GM21576 (cell line): Measurements from ENCODE around the gene RHOC.

Experiments used
- ATAC-seq: cut with Tn5 transposase; IDR thresholded peaks from one replicate; pipeline ENCODE4 v1.9.1; 2021; ENCODE audit warnings: mild to moderate bottlenecking, moderate library complexity; ENCODE audit not compliant: unreplicated experiment

Gene RHOC

DNA sequence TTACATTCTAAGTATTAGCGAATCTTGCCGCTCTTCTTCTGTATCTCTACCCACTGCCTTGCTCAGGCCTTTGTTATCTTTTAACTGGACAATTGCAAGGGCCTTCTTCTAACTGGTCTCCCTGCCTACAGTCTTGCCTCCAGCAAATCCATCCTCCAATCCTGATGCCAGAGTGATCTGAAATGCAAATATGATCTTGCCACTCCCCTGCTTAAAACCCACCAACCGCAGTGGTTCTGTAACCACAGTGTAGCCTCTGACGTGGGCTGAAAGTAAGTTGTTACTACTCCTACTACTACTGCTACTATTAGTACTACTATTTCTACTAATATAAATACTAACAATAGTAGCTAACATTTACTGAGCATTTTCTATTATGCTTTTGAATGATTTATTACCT lies 20.1 kb downstream of the RHOC start:
- ATAC-seq, result no peak

DNA sequence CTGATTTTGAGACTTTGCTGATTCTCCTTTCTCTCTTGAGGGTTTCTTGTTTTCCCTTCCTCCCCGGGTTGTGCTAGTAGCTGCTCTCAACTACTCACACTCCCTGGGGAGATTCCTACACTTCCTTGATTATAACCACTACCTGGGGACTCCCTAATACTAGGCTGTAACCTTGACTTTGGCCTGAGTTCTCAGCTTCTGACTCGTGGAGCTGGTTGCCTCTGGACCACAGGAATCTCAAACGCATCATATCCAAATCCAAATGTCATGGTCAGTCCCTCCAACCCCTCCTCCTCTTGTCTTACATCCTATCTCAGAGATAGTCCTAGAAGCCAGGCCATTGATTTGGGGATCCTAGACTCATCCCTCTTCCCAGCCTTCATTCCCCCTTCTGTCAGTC lies 20.5 kb downstream of the RHOC start:
- no peak for ATAC-seq

DNA sequence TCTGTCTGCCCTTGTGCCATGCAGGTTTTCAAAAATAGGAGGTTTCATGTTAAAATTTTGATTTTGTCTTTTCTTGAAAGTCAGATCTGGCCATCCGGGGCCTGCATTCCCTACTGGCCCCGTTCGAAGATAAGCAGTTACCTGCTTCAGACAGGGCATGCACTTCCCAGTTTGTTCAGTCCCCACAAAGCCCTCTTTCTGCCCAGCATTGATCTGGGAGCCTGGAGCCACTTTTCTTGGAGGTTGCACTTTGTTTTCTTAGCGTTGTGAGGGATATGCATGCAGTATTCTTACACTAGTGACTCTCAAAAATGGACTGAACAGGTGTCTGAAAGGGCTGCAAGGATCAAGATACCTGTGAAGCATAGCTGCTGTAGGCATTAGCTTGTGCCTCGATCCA lies 21.0 kb downstream of the RHOC start:
- no peak for ATAC-seq

DNA sequence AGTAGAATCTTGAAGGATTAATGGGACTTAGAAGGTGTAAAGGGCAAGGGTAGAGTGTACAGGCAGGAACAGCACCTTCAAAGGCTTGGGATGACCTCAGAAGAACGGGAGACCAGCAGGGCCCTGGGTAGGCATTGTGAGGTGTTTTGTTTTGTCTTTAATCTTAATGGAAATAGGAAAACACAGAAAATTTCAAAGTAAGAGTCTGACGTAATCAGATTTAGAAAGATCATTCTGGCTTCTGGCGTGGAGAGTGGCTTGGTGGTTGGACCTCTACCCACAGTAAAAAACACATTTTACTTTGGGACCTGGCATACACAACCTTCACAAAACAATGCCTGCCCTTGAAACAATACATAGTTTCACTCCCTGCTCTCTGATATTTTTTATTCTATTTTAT lies 28.3 kb downstream of the RHOC start:
- ATAC-seq, result no peak

DNA sequence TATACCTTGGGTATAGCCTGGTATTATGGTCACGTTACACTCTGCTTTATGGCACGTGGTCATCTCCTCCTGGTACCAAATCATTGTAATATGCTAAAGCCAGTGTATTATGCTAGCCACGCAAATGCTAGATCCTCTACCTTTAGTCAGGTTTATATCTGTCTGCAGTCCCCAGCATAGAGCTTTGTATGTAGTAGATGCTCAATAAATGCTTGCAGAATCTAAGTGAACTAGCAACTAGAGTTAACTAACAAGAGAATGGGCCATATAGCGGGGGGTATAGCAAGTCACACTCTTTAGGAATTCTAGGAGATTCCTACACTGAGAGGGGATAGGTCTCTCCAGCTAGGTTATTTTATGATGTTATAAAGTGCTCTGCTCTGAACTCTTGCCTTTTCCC lies 29.4 kb downstream of the RHOC start:
- no peak for ATAC-seq

DNA sequence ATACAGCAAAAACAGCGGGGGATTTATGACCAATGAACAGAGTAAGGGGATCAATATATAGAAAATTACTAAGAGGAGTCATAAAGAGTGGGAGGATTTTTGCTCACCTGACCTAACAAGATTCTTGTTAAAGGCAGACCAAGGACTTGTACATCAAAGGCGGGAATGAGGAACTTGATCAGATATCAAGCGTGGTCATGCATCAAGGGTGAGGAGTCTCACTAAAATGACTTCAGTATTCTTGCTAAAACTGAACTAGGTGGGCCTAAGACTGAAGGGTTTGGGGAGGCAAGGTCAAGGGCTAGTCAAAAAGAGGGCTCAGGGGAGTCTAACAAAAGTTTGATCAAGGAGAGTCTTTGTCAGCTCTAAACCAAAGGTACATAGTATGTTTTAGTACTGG lies 30.4 kb downstream of the RHOC start:
- no peak for ATAC-seq

DNA sequence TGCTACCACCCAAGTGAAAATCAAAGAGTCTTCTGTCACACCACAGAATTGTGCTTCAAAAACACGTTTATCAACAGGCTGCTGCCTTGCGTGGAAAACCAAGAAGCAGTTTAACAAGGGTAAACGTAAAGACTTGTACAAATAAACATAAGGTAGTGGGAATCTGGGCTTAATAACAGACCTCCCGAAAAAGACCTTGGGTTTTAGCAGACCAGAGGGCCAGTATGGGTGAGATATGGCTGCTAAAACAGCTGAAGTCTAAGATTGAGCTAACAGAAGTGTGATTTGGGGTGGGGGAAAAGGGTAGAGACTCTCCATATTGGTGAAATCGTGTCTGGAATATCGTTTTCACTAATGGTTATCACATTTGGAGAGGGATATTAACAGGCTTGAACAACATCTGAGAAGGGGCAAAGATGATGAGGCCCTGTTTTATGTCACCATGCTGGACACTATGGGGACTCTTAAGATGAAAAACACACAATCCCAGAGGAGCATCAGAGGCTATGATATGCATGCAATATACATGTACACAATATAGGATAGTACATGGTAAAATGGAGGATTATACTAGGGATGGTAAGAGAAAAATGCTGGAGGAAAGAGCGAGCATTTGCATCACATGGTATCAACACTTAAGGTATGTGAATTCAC lies 31.1 kb downstream of the RHOC start:
- no peak for ATAC-seq

DNA sequence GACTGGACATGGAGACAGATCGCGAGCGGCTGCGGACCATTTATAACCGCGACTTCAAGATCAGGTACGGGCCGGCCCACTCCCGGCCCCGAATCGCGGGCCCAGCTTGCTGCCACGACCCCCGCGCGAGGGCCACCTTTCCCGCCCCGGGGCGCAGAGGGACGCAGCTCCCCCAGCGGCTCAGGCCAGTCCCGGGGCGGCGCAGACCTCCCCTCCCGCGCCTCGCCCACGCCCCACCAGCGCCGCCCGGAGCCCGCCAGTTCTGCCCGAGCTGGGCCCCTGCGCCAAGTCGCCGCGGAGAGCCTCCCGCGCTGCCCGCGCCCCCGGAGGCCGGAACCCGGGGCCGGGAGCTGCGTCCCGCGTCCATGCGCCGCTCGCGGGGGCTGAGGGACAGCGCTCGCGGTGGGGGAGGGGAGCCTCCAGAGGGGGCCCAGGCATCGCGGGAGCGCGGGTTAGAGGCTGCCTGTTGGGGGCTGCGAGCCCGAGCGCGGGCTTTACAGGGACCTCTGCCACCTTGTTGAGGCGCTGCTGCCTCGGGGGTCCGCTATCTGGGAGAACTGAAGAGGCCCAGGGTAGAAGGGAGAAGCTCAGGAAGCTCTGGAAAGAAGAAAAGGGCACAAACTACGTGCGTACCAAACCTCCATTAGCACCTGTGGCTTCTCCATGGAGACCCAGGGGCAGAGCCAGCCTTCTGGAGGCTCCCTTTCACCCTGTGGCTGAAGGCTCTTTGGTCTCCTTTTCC lies 31.8 kb downstream of the RHOC start:
- ATAC-seq, result peak; percentile 24

DNA sequence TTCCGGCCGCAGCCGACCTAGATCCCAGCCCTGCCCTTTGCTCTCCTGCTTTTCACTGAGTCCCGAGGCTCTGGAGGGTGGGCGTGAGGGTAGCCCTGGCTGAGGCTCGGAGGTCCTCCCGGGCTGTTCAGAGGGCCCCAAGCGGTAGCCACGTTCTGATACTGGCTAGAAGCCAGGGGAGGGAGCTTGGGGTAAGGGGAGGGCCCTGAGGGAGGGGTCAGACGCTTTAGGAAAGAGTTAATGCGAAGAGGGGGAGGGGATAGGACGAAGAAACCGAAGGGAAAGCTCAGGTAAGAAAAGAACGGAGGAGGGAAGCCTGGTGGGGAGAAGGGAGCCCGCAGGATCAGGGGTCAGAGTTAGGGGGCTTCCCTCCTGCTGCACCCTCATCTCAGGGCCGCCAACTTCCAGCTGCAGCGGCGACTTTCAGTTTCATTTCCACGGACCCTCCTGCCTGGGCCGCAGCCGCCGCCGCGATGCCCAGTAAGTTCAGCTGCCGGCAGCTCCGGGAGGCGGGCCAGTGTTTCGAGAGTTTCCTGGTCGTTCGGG lies 32.4 kb downstream of the RHOC start, which contains the start of gene MOV10:
MOV10 (plus strand) TSS at position 220 of the 546 bp plus-strand sequence; CDS start at position 474, 254 bp downstream.
- ATAC-seq, result peak; percentile 41

DNA sequence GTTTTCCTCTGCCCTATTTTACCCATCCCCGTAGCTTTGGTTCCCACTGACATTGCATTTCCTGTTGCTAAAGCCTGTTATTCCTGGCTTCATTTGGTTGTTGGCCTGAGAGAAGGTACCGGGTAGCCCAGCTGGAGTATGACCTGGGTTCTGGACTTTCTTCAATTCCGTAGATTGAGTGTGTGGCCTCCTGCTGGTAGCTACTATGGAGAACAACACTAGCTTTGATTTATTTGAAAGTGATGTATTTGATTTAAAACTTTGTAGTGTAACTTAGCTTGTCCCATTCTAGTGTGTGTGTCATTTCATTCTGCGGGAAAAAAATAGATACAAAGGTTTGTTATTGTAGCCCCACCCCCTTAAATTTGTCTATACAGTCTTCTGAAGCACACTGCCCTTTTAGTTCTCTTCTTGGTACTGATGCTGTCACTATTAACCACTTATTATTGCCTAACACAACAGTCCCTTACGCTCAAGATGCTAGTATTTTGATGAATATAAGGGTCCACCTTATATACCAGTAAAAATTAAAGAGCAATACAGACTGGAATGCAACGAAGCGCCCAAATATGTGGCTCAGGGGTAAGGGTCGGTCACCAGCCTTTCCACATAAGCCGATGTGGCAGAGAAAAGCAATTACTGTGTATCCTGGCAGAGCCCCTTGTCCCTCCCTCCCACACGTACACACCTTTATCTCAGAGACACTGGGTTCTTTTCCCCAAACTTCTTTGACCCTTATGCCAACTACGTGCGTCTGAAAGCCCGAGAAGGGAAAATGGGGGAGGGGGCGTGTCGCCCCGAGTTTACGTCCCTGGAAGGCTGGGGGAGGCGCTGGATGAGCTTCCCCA lies 33.1 kb downstream of the RHOC start:
- ATAC-seq, result no peak

DNA sequence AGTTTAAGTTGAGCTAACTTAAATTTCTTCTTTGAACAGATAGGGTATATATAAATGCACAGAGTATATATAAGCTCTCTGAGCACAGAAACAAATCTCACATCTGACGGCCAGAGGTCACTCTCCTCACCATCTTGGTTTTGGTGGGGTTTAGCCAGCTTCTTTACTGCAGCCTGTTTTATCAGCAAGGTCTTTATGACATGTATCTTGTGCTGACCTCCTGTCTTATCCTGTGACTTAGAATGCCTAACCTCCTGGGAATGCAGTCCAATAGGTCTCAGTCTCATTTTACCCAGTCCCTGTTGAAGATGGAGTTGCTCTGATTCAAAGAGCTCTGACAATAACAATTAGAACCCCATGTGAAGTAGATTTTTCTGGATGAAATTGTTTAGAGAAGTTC lies 34.1 kb downstream of the RHOC start:
- ATAC-seq, result no peak

DNA sequence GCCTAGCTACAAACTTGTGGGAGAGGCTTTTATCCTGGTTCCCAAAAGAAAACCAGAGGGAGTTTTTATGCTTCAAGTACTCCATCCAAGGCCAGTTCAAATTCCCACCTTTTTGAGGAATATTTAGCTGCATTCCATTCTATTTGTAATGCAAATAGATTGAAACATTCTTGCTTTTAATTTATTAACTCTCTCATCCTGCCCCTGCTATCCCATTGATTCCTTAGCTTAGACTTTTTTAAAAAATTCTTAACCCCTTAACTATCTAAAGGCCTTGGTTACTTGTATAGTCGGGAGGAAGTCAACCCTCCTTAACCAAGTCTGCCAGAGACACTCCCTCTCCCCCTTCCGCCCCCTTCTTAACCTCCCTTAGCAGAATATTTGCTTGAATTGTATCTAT lies 34.9 kb downstream of the RHOC start:
- no peak for ATAC-seq

DNA sequence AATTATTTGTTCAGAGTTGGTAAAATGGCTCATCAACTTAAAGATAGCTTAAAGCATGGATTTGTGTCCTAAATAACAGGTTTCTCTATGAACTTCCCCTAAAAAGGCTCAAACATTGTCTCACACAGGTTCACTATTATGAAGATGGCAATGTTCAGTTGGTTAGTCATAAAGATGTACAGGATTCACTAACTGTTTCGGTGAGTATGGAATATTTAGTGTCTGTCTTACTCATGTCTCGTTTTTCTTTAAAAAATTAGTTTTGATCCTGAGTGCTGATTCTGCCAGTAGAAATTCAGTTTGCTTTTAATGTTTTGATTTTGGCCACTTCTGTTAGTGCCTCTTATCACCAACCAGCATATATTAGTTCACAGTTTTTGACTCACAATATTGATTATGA lies 40.0 kb downstream of the RHOC start:
- ATAC-seq, result no peak

DNA sequence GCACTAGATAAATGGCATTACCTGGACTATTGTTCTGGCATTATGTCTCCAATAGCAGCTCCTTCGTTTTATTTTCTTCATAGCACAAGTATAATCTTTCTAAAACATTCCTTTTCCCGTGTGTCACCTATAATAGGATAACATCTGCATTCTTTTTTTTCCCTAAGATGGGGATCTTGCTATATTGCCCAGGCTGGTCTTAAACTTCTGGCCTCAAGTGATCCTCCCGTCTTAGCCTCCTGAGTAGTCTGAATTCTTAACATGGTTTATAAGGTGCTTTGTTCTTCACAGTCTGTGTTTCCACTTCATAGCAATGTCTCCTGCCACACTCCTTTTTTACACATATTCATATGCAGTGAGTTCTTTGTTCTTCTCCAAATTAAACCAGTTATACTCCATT lies 41.1 kb downstream of the RHOC start:
- no peak for ATAC-seq

DNA sequence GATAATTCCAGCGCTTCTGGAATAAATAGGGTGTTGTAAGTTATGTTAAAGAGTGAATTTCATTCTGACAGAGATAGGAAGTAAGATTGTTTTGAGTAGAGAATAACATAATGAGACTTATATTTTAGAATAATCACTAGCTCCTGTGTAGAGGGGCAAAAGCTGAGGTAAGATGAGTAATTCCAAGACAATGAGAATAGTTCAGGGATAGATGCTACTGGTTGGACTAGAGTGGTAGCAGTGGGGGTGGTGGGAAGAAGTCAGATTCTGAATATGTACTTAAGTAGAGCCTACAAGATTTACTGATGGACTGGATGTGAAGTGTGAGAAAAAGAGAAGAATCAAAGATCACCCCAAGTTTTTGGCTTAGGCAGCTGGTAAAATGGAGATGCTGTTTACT lies 55.7 kb downstream of the RHOC start:
- no peak for ATAC-seq
